Stimulated activated CD4-positive, alpha-beta T cell treated with anti-CD3 and anti-CD28 coated beads, Interleukin-2, amount 100 ng/mL, for 24 hours (primary cell): Measurements from ENCODE around the gene RPLP1.

Source experiments
- DNase-seq, 2 donors: peaks; one replicate each; pipeline ENCODE4 v3.0.0-alpha.2; 2020

The RPLP1 gene

GRCh38 chr15:69472046-69472445 is 19.4 kb downstream of the RPLP1 start:
- no peak for DNase-seq

GRCh38 chr15:69472562-69472961 is 19.9 kb downstream of the RPLP1 start:
- DNase-seq = no peak

DNA sequence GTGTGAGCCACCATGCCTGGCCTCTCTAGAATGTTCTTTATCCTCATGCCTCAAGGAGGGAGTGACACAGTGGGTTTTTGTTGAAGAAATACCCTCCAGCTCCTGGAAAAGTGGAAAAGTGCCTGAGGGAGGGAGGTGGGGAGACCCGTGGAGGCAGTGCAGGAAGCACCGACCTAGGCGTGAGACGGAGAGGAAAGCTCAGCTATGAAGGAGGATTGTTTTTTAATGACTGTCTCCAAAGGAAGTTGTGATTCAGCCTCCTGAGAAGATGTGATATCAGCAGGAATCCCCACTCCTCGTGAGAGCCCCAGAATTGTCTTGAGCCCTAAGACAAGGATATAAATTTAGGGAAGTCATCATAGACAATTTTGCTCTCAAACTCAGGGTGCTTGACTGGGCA is 21.7 kb downstream of the RPLP1 start:
- DNase-seq = no peak

DNA sequence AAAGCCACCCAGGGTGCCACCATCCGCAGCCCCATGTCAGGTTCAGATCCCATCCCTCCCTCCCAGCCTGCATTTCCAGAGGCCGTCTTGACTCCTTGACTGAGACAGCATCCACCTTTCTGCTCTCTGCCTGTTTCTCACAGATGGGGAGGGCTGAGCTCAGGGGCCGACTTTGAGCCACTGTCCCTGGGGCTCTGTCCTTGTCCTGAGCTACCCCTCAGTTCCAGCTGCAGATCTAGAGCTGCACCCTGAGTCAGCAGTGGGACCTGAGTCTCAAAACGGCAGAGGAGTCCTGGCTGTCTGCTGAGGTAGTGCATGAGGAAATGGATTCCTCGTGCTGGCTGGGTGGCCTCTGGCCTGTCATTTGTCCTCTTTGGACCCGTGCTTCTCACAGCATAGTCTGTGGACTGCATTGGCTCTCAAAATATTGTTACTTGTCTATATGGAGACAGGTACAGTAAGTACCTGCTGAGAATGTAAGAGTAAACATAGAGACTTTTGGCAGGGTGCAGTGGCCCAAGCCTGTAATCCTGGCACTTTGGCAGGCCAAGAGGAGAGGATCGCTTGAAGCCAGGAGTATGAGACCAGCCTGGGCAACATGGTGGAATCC is 22.3 kb downstream of the RPLP1 start:
- DNase-seq = no peak

DNA sequence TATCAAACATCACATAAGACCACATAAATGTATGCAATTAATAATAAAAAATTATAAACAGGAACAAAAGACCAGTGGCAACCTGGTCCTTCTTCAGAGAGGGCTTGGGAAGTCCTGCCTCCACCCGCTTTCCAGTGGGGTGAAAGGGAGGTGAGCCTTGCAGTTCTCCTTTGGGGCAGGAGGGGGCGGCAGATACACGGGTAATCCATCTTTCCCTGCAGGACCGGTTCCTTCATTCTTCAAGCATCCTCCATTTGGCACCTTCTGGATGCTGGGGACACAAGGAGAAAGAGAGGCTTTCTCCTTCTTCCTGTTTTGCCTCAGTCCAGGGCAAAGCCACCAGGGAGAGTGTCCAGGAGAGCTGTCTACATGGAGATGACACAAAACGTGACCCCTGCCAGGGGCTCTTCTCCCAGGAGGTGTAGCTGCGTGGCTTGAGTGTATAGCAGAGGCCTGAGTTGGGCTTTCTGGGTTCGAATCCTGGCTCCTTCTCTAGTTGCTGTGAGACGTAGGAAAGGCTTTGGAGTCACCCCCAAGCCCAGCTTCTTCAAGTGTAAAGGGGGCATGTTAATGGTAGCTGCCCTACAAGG is 23.2 kb downstream of the RPLP1 start:
- DNase-seq = peak; percentile 82 to 83

DNA sequence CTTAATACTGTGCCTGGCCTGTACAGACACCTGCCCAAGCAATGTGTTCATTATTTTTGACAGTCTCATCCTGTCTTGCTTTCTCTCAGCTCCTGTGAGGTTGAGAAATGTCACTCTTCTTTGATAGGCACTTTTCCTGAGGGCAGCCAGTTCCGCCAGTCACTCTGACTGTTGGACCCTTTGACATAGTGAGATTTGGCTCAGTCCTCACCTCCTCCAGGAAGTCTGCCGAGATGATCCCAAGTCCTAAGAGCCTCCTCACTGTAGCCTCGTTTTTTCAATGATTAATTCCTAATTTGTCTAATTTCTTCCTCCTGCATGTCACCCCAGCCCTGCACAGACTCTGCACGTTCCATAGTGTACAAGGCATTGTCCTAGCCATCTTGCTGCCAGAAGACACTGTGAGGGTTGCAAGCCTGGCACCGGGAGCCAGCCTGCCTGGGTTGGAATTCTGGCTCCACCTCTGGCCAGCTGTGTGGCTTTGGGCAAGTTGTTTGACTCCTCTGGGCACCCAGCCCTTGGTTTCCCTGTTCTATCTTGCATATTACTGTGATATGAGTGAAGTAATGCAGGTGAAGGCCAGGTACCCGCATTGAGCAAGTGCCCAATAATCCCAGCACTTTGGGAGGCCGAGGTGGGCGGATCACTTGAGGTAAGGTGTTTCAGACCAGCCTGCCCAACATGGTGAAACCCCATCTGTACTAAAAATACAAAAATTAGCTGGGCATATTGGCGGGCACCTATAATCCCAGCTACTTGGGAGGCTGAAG is 24.3 kb downstream of the RPLP1 start:
- DNase-seq = no peak

DNA sequence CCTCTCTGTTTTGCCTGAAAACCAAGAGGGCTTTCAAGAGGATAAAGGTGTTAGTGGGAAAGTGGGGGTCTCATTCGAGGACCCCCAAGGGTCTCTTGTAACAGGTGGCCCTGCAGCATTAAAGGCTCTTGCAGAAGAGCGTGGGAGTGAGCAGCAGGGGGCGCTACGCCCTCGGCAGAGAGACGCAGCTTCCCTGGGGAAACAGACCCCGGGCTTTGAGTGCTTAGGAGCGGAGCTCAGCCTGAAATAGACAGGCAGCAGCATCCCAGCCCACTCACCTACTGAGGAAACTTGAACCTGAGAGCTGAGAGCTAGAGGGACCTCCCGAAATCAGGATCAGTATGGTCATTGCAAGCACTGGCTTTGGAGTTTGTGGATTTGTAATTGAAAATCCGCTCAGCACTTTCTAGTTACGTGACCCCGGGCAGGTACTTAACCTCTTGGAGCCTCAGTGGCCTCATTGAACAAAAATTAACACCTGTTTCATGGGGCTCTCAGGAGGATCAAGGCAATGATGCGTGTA is 25.7 kb downstream of the RPLP1 start:
- peak; percentile 67 for DNase-seq

DNA sequence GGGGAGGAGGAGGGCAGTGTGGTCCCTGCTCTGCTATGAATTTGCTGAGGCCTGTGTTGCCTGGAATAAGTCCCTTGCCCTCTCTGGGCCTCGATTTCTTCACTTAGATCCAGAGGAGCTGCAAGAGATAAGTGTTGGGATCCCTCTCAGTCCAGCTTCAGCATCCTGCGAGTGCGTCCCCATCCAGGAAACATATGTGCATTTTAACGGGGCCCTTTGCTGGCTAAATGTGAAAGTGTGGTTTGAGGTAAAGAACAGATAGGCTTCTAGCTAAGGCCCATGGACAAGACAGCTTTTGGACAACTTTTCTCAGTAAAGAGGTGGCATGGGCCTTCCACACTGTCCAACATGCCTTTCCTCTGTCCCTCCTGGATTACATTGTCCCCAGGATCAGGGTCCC is 26.5 kb downstream of the RPLP1 start:
- no peak for DNase-seq

DNA sequence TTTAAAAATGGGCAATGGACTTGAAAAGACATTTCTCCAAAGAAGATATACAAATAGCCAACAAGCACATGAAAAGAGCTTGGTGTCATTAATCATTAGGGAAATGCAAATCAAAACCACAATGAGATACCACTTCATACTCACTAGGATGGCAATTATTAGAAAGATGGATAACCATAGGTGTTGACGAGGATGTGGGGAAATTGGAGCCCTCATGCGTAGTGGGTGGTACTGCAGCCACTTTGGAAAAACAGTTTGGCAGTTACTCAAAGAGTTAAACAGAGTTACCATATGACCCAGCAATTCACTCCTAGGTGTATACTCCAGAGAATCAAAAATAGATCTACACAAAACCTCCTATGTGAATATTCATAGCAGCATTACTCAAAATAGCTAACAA is 27.4 kb downstream of the RPLP1 start:
- no peak for DNase-seq

DNA sequence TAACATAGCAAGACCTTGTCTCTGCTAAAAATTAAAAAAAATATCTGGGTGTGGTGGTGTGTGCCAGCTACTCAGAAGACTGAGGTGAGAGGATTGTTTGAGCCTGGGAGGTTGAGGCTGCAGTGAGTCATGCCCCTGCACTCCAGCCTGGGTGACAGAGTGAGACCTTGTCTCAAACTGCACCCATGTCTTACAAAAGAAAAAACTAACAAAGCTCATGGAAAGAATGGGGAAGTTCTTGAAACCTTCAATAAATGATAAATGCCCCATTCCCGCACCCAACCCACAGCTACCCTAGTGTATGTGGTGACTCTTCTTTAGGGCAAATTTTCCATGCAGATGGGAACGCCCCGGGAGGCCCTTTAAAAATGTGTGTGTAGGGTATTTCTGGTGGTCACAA is 28.3 kb downstream of the RPLP1 start:
- DNase-seq = no peak

DNA sequence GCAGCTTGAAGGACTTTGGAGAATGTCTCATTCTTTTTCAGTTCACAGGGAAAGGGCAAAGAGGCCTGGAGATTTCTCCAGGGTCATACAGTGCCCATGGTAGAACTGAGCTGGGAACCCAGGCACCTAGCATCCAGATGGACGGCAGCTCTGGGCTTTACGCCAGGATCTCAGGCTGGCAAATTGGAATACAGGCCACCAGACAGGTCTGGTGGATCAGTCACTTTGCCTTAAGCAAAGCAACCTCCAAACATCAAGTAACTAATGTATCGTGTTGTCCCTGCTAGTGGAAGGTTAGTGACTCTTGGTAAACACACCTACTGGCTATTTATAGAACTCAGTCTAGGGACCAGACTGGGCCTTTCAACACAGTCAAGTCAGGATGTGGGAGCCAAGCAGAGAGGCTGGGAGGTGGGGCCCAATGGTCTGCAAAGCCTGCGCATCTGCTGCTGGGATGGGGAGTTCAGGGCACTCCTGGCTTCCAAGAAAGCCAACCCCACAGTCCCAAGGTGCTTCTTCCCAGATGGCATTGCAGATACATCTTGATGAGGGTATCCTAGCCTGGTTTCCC is 30.2 kb downstream of the RPLP1 start:
- DNase-seq = no peak

GRCh38 chr15:69484837-69485236 is 32.2 kb downstream of the RPLP1 start:
- no peak for DNase-seq

- DNase-seq = no peak
Observed at GRCh38 chr15:69486481-69487110, 34.0 kb downstream of the RPLP1 start.

DNA sequence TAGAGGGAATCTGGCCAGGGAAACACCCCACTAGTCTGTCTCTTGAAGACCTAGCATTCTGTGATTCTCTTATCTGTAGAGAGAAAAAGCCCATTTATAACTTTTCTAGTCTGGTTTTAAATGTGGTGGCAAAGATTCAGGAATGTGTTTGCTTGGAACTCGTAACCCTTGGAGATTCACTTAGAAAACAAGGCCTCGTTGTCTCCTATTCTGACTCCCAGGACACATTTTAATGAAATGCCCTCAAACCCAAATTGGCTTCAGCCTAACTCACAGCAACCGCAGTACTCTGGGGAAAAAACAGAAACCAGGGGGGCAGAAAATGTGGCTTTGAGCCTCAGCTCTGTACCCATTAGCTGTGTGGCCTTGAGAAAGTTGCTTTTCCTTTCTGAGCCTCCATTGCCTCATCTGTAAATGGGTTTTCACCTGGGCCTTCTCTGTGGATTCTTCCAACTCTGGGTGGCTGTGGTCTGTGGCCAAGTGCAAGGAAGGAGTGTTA is 36.5 kb downstream of the RPLP1 start:
- DNase-seq = no peak

DNA sequence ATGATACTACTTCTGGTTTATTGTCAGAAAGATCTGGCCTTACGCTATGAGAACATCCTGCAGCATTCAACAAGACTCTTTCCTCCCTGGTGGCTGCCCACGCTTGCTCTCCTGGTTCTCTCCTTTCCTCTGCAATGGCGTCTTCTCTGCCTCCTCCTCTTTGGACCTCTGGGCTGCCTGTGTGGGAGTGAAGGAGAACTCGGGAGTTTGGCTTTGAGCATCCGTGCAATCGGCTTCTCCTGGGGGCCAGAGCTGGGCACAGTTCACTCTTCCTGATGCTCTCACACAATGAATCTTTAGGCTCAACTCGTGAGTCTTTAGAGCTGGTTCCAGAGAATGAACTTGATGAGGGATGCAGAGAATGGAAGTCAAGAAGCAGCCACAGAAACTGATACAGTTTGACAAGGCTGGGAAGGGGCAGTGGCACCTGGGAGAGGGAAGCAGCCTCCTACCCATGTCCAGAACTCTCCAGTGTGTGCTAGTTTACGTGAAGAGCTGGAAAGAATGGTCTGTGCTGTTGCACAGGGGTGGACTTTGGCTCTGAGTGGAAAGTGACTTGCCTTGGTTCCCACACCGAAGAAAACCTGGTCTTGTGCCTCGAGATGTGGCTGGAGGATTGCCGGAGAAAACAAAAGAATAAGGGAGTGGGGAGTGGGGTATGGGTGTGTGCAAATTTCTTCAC is 37.9 kb downstream of the RPLP1 start:
- DNase-seq = no peak

GRCh38 chr15:69491038-69491505 is 38.5 kb downstream of the RPLP1 start:
- no peak for DNase-seq

DNA sequence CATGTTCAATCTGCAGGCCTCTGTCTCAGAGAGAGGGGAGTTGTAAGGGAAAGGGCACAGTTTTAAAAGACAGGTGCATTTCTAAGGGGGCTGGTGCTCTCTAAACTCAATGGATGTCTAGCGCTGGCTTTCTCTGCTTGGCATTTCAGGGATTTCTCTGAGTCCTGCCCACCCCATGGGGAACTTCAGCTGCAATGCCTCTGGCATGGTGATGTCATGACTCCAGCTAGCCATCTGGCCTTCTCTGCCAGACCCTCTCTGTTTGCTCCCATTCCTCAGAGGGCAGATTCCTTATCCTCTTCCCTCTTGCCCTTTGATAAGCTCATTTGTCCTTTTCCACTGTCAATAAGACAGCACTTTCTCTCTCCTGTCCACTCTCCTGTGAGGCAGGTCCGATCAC is 40.8 kb downstream of the RPLP1 start:
- no peak for DNase-seq

- DNase-seq = no peak
Observed at GRCh38 chr15:69496001-69496400, 43.4 kb downstream of the RPLP1 start.

DNA sequence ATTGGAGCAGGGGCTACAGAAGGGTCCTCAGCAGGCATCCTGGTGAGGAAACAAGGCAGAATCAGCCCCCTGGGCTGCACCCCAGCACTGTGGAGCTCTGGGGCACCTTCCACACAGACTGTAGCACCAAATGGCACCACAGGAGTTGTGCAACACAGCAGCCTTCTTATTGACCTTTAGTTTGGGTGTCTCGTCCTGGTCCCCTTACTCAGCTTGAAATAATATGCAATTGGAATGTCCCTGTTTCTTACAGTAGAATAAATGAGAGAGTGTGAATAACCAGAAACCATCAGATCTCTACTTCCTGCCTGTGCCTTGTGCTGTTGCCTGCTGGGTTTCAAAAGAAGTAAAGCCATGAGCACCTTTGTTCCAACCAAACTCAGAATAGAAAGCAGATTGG is 44.5 kb downstream of the RPLP1 start:
- DNase-seq = no peak

DNA sequence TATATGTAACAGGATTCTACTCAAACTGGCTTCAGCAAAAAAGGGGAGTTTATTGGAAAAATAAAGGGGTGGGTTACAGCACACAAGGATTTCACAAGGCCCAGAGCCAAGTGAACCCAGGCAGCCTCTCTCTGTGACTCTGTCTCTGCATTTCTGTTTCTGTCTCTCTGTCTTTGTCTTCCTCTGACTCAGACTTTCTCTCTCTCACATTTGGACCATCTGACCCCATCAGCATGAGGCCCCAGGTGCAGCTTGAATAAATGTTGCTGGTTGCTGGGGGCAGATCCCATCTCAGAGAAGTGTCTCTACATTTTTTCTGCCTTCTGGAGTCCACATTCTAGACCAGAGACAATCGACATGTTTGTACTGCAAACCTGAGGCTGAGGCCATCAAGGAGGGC is 45.0 kb downstream of the RPLP1 start:
- no peak for DNase-seq

- DNase-seq = no peak
Observed at GRCh38 chr15:69498282-69498681, 45.7 kb downstream of the RPLP1 start.

GRCh38 chr15:69498987-69499386 is 46.4 kb downstream of the RPLP1 start:
- no peak for DNase-seq
